NCI-H2227 treated with DMSO at 0.1 percent for 48 hours (cell line): ENCODE measurements around the gene TMEM207.

Source experiments
- DNase-seq: peaks from one replicate; lab custom pipeline; 2025; lab: John Stamatoyannopoulos, UW

The TMEM207 gene

GRCh38 chr3:190444006-190444405 lies 5.7 kb downstream of the TMEM207 start:
- DNase-seq = no peak

GRCh38 chr3:190443257-190443656 lies 6.4 kb downstream of the TMEM207 start:
- no peak for DNase-seq

DNA sequence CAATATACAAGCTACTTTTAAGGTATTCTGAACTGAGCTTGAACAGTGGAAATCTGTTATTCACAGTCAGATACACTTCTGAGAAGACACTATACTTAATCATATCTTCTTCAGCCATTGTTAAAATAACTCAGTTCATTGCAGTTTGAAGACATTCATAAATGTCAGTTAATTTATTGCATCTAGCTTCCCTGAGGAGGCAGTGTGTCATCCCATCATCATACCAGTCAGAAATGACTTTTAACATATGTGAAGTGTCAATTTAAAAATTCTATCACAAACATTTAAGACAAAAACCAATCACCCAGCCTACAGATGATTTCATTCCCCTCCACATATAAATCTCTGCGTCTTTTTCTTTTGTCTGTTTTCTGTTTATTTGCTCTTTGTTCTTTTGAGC lies 7.5 kb downstream of the TMEM207 start:
- no peak for DNase-seq

DNA sequence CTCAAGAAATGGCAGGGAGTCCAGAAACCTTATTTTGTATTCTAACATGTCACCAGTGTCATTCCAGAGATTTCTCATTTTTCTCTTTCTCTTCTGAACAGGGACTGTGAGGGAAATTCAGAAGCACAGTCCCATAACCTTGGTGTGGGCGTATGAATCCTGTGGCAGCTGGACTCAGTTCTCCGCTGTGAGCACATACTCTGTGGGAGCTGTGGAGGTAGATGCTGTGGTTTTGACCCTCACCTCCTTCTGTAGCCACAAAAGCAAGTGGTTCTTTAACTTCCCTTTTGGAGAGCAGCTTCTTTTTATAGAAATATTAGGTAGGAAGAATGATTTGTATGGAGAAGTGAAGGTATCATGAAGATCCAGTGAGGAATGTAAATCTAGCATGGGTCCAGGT lies 13.4 kb downstream of the TMEM207 start:
- DNase-seq = no peak

DNA sequence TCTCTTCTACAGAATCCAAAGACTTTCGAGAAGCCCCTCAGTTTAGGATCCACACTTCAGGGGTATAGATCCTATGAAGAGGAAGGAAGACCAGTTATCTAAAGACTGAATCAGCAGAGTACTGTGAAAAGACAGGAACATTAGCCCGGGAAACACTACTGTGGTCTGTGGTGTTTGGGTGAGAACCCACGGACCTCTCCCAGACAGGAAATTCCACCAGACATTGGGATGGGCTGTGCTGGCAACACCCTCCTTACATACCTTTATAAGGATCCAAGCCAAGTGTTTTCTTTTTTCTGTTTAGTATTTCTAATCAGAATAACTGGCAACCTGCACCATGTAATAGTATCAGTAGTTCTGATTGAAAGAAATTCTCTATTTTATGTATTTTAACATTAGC lies 14.1 kb downstream of the TMEM207 start:
- DNase-seq = no peak

- DNase-seq = no peak
Observed at GRCh38 chr3:190433626-190434025, 16.1 kb downstream of the TMEM207 start.

- no peak for DNase-seq
Observed at GRCh38 chr3:190432216-190432615, 17.5 kb downstream of the TMEM207 start.

DNA sequence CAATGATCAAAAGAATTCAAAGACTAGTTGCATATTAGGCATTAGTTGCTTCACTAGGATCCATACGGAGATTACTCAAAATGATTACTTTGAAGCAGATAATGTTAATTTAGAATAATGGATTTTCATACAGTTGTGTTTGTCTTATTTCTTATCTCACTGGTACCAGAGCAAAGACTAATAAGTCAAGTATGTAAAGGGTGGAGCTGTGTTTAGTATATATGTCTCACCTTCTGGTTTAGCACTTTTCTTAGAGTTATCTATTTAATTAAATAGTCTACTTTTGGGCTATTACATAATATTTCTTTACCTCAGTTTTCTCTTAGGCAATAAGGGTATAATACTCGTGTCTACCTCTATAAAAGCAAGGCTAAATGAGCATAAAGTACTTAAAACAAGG lies 18.8 kb downstream of the TMEM207 start:
- no peak for DNase-seq

DNA sequence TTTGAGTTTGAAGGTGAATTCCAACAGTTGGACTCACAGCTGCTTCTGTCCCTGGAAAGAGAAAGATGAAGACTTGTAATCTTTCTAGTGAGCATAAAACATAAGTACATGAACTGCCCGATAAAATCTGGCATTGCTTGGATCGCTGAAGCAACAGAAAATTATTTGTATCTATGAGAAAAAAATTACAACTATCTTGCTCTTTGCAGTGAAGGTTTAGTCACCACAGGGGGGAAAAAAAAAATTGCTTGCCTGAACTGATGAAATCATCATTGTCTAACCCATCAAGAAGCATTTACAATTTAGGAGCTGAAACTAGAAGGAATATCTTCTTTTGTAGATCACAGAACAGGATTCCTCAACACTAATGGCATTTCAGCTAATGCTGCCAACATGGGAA lies 20.0 kb downstream of the TMEM207 start:
- DNase-seq = no peak

DNA sequence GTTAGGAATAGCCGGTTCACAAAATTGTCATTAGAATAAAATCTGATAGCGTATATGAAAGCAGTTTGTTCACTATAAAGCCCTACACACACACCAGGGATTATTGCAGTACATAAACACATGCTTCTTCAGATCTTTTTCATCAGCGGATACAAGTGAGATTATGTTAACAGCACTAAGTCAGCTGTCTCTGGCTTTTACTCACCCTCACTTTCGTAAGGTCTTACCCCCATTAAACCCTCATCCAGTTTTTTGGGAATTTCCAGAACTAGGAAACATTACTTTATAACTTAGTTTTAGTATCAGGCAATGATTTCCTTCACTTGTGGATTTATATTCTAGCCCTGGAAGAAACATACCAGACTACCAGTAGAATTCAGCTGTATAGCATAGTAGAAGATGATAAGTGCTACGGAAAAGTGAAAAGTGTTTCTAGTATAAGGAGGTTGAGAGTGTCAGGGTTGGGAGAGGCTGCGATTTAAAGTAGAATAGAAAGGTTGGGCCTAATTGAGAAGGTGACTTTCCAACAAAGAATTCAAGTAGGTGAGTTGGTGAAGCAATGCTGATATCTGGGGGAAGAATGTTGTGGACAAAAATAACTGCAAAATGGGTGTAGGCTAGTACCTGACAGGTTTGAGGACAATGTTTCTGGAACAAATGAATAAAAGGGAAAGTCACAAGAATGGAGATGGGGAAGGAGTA lies 22.7 kb downstream of the TMEM207 start:
- DNase-seq = no peak

GRCh38 chr3:190425833-190426232 lies 23.9 kb downstream of the TMEM207 start:
- DNase-seq = no peak

DNA sequence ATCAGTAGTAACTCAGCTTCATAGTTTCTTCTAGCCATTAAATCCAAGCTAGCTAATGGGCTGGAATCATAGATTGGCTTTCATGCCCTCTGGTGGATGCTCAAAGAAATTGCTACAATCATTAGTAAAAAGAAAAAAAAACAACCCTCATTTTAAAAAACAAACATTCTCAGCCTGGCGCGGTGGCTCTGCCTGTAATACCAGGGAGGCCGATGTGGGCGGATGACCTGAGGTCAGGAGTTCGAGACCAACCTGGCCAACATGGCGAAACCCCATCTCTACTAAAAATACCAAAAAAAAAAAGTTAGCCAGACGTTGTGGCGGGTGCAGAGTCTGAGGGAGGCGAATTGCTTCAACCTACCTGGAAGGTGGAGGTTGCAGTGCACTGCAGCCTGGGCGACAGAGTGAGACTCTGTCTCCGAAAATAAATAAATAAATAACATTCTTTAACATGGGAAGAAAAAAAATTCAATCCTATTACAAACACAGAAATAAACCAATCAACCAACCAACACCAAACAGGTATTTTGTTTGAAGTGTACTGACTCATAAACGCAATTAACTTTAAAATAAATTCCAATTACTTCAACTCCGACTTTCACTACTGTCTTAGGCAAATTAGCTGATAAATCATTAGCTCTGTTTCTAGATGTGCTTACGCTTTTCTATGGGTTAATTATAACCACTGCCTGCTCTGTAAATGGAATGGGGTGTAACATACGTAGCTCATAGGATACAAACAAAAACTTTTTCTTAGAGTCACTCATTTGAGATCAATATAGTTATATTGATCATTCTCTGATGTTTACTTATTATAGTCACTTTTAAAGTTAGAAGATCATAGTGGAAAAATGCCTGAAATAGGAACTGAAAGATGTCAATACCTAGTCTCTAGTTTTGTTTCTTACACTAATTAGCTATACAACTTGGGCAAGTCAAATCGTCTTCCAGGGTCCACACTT lies 24.9 kb downstream of the TMEM207 start:
- no peak for DNase-seq

GRCh38 chr3:190424108-190424477 lies 25.6 kb downstream of the TMEM207 start:
- DNase-seq = no peak

- DNase-seq = no peak
Observed at GRCh38 chr3:190414297-190414696, 35.4 kb downstream of the TMEM207 start.

- no peak for DNase-seq
Observed at GRCh38 chr3:190404715-190405114, 45.0 kb downstream of the TMEM207 start.

DNA sequence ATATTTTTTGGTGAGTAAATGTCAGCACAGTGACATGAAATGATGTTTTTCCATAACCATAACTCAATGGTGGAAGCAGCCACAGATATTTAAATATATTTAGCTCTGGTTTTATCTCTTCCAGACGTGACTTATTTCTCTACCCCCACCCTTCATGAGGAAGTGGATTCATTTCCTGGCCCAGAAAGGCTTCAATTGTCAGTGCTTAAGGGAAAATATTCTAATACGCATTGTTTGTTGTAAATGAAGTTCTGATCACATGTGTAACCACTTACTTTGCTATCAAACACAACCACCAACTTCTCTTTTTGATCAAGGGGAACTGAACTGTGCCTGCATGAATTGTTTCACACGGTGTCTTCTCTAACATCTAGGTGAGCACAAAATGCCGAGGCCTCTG lies 47.7 kb downstream of the TMEM207 start:
- no peak for DNase-seq

DNA sequence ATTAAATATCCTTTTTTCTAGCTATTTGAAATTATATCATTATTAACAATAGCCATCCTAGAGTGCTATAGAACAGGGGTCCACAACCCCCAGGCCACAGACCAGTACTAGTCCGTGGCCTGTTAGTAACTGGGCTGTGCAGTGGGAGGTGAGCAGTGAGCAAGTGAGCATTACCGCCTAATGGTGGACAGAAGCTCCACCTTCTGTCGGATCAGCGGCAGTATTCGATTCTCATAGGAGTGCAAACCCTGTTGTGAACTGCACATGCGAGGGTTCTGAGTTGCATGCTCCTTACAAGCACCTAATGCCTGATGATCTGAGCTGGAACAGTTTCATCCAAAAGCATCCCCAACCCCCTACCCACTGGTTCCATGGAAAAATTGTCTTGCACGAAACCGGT lies 50.0 kb downstream of the TMEM207 start:
- no peak for DNase-seq

DNA sequence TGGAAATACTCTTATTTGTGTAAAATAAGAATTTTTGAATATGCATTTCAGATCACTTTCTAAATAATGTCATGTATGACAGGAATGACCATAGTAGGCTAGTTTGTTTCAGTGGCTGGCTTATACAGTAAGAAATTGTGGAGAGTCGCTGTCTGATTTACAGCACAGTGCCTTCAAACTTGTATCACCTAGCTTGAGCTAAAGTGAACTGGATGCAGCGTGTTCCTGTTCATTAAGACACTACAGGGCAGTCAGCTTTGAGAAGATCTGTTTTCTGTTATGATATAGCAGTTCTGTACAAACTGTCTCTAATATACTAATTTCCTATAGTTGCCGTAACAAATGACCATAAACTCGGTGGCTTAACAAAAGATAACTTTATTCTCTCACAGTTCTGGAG lies 51.8 kb downstream of the TMEM207 start:
- DNase-seq = no peak

- DNase-seq = no peak
Observed at GRCh38 chr3:190396001-190396400, 53.7 kb downstream of the TMEM207 start.

DNA sequence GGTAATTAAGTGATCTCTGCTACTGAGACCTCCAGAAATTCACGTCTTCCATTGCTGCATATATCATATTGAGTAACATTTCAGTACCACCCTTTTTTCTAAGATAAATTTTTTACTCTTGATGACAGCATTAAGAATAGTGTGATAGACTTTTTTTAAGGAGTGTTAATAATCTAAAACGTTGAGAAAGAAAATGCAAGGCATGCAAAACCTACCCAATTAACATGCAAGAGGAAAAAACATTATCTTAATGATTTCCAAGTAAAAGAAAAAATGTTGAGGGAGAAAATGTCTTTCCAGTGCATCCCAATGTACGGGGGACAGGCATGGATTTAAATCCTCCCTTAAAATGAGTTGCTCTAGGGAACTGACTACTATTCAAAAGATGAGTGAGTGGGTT lies 61.0 kb downstream of the TMEM207 start:
- DNase-seq = no peak

DNA sequence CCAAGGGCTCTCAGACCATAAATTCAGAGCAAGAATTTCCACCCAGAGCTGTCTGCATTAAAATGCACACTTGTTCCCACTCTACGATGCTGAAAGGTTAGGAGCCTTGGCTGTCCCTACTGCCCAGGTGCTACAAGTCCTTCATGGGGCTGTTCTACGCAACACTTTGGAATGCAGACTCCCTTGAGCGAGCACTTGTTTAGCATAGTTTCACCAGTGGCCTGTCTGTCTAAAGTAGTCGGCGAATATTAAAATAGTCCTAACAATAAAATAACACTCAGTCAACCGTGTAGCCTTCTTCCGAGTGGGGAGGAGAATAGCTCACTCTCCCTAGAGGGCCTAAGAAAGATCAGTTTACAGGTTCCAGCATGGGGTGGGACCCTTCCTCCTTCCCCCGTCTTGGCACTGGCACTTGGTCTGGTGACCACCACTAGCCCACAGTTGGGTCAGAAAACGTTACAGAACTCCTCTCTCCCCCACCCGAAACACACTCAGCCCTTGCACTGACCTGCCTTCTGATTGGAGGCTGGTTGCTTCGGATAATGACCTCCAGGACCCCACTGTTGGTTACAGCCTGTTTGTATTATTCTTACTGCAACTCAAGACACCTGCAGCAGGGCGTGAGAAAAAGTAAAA lies 62.0 kb downstream of the TMEM207 start, which contains the start of gene CLDN16:
Gene CLDN16 (plus strand): TSS at position 586 of the 636 bp plus-strand sequence. CDS start 167 bp downstream, outside the sequence.
- no peak for DNase-seq
